Measurements from ENCODE around the gene LANCL2. TPM values are rescaled to one million over a fixed set of nuclear protein-coding genes. Genes with fewer than 3 reads are reported as not detected.

LANCL2 gene
- total RNA-seq, 1 experiment from 2014 or later = 10.0 TPM

- Histone ChIP-seq H3K36me3 (ENCODE audit: control insufficient read depth in 1 of 2, insufficient read depth in 2 of 2, low read length in 2 of 2) (no peaks in the 10 kb centered on the region), H3K27ac (ENCODE audit: low read depth, low read length) (no peak overlapping the region), H2AFZ (ENCODE audit: low read depth, low read length, poor library complexity, severe bottlenecking) (no peak overlapping the region), H3K9me2 (ENCODE audit: insufficient read depth) (no peaks in the 10 kb centered on the region), H3K4me3 (replicated peaks in 1 of 2; ENCODE audit: low read depth in 1 of 2, low read length in 2 of 2) (no peak overlapping the region), H3K4me1 (ENCODE audit: control insufficient read depth in 1 of 2, insufficient read depth in 2 of 2, low read length in 2 of 2) (no peaks in the 10 kb centered on the region), H3K79me2 (ENCODE audit: insufficient read depth, low read length) (0 out of 2 replicates have a peak, but pooled peaks cover 4% of the 10 kb centered on the region), H3K9ac (ENCODE audit: low read length) (no peak overlapping the region), H3K9me3 (ENCODE audit: control insufficient read depth in 1 of 2, insufficient read depth in 1 of 2, low read depth in 1 of 2, low read length in 2 of 2) (peaks cover 0 to 3% of the 10 kb centered on the region in 2 experiments; a peak in 1 of 4 replicates), H3K27me3 (ENCODE audit: insufficient read depth, low read length) (no peaks in the 10 kb centered on the region), H4K20me1 (ENCODE audit: insufficient read depth) (no peaks in the 10 kb centered on the region), H3K4me2 (ENCODE audit: low read length) (no peak overlapping the region)
- DNase-seq (ENCODE audit: low read depth, low spot score) = no peak
- intact Hi-C loops (cut with micrococcal nuclease) = no loop called here
- no peak for TF ChIP-seq SP1 (IDR thresholded peaks at IDR 0.05; ENCODE audit: low read depth)
- no peak for TF ChIP-seq EZH2phosphoT487 (IDR thresholded peaks at IDR 0.05; ENCODE audit: borderline replicate concordance)
- no peak for TF ChIP-seq POLR2AphosphoS5 (IDR thresholded peaks at IDR 0.05; ENCODE audit: low read depth, low read length)
- TF ChIP-seq TCF7L2 (IDR thresholded peaks at IDR 0.05; ENCODE audit: borderline replicate concordance, extremely low read depth, insufficient read depth, insufficient read length) = no peak
- TF ChIP-seq JUND (IDR thresholded peaks at IDR 0.05) = no peak
- TF ChIP-seq CTCF (IDR thresholded peaks at IDR 0.05 in 2 of 3, conservative IDR thresholded peaks at IDR 0.05 in 1 of 3; ENCODE audit: borderline replicate concordance in 1 of 3, insufficient read depth in 1 of 3, low read depth in 2 of 3, low read length in 2 of 3) = no peak
- no peak for TF ChIP-seq REST (IDR thresholded peaks at IDR 0.05; ENCODE audit: low read depth)
- TF ChIP-seq ZBTB33 (IDR thresholded peaks at IDR 0.05; ENCODE audit: extremely low read depth, insufficient replicate concordance, low read length) = no peak
- TF ChIP-seq SIN3A (IDR thresholded peaks at IDR 0.05; ENCODE audit: low read depth) = no peak
- TF ChIP-seq ELF1 (IDR thresholded peaks at IDR 0.05; ENCODE audit: borderline replicate concordance, low read depth) = no peak
- TF ChIP-seq CEBPB (IDR thresholded peaks at IDR 0.05; ENCODE audit: low read depth) = no peak
- no peak for TF ChIP-seq YY1 (IDR thresholded peaks at IDR 0.05; ENCODE audit: extremely low read depth, insufficient replicate concordance, low read depth, low read length)
- no peak for TF ChIP-seq EZH2 (IDR thresholded peaks at IDR 0.05)
- no peak for TF ChIP-seq POLR2A (IDR thresholded peaks at IDR 0.05; ENCODE audit: borderline replicate concordance, extremely low read depth, insufficient read depth, insufficient read length)
- no peak for TF ChIP-seq FOSL1 (IDR thresholded peaks at IDR 0.05; ENCODE audit: low read depth)
- TF ChIP-seq ATF3 (IDR thresholded peaks at IDR 0.05) = no peak
- TF ChIP-seq EGR1 (IDR thresholded peaks at IDR 0.05; ENCODE audit: low read depth) = no peak
- TF ChIP-seq SRF (IDR thresholded peaks at IDR 0.05; ENCODE audit: low read depth) = no peak
- no peak for ATAC-seq
- BruUV-seq (replicated peaks) = no TSS peak
- CTCF ChIA-PET = no interaction called here
- RAD21 ChIA-PET (ENCODE audit: low non-redundant PET in 1 of 2, low total read pairs in 2 of 2, uncharacterized antibody in 2 of 2, unreplicated experiment in 2 of 2) = no interaction called here
- POLR2A ChIA-PET = no interaction called here
Measured at GRCh38 chr7:55379285-55379684, 14.1 kb downstream of the LANCL2 start.

Data from HCT116 (cell line).